ENCODE data around the gene MTHFD1L.

The MTHFD1L gene

DNA sequence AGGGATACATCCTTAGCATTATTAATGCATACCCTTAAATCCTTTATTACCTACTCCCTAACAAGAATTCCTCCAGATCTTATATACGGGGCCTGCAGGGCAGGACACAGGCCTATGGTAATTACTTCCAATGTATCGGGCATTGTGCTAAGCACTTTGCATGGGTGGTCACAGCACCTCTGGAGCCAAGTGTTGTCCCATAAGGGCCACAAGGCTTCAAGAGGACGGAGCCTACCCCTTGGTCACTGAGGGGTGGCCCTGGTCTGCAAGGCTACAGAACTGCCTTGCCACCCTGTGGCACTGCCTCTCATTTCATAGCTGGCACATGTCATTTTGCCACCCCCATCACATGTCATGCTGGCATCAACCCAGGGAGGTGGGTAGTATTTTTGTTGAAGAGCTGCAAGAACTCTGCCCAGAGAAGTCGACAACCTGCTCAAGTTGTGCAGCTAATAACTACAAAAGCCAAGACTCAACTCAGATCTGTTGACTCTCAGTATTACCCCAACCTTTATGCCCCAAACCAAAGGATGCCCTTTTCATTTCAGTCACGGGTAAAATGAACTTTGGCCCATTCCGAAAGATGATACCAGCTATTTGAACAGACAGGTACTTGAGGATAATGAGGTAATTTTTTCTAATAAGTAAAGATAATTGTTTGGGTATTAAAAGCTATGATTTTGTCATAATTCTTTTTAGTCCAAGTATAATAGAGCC, 230.2 kb downstream of the MTHFD1L start:
- TF ChIP-seq, protein P1, sequence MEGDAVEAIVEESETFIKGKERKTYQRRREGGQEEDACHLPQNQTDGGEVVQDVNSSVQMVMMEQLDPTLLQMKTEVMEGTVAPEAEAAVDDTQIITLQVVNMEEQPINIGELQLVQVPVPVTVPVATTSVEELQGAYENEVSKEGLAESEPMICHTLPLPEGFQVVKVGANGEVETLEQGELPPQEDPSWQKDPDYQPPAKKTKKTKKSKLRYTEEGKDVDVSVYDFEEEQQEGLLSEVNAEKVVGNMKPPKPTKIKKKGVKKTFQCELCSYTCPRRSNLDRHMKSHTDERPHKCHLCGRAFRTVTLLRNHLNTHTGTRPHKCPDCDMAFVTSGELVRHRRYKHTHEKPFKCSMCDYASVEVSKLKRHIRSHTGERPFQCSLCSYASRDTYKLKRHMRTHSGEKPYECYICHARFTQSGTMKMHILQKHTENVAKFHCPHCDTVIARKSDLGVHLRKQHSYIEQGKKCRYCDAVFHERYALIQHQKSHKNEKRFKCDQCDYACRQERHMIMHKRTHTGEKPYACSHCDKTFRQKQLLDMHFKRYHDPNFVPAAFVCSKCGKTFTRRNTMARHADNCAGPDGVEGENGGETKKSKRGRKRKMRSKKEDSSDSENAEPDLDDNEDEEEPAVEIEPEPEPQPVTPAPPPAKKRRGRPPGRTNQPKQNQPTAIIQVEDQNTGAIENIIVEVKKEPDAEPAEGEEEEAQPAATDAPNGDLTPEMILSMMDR (IDR thresholded peaks at IDR 0.05; ENCODE audit: low read depth, low read length): no peak
- no peaks in the 10 kb centered on the region for H3K4me1 ChIP-seq
- no peak for DNase-seq
- no peaks in the 10 kb centered on the region for H3K27me3 ChIP-seq
- peaks cover 3% of the 10 kb centered on the region; the same call in 1 of the 2 replicates for H3K36me3 ChIP-seq
- H3K9me3 ChIP-seq: no peaks in the 10 kb centered on the region
- no peak overlapping the region for H3K4me3 ChIP-seq (ENCODE audit: low read depth, low read length)

DNA sequence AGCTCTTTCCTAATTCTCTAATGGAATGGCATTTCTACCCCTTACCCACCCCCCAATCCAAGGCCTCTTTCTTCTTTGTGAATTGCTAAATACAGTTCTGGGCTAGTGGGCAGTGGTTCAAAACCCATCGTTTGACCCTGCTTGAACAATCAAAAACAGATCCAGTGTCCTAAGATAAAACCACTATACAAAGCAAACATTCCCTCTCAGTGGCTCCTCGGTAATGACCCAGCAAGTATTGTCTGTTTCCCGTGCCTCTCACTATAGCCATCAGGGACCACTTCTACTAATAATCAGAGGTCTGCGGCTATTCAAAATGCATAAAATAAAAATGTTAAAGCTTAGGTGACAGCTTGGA, 230.7 kb downstream of the MTHFD1L start:
- Histone ChIP-seq H3K36me3 (peaks cover 3% of the 10 kb centered on the region; the same call in 1 of the 2 replicates), H3K9me3 (no peaks in the 10 kb centered on the region), H3K27me3 (no peaks in the 10 kb centered on the region), H3K4me1 (no peaks in the 10 kb centered on the region), H3K4me3 (ENCODE audit: low read depth, low read length) (no peak overlapping the region)
- TF ChIP-seq, protein P1 (IDR thresholded peaks at IDR 0.05; ENCODE audit: low read depth, low read length): no peak
- DNase-seq: no peak

DNA sequence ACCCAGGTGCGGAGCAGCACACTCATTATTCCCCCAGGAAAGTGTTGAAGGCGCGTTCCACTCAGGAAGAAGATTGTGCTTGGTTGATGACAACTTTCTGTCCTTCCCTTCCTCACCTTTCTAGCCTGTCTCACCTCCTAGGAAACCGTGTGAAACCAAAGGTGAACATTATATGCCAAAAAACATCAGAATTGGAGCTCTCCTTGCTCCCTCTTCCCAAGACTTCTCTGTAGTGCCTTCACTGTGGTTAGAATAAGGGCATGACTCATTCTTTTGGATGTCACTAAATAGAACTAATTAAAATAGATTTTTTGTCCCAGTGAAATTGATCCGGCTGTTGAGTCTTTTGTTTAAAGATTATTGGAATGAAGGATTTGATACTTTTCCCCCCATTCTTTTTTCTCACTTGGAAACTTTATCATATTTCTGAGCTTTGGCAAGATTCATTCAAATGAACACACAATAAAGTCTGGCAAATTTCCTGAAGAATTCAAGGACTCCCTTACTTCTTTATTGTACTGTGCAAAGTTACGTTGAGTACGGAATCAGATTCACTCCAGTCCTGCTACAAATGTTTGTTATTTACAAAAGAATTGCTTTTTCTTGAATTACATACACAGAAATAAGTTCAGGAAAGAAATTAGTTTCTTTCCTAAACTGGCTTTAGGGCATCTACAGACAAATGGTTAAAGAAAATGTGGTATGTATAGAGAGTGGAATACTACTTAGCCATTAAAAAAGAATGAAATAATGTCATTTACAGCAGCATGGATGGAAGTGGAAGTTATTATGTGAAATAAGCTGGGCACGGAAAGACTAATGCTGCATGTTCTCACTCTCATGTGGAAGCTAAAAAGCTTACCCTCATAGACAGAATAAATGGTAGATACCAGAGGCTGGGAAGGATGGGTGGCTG, 231.4 kb downstream of the MTHFD1L start:
- no peak for DNase-seq
- TF ChIP-seq, protein P1 (IDR thresholded peaks at IDR 0.05; ENCODE audit: low read depth, low read length): no peak
- no peaks in the 10 kb centered on the region for H3K4me1 ChIP-seq
- no peaks in the 10 kb centered on the region for H3K9me3 ChIP-seq
- no peak overlapping the region for H3K4me3 ChIP-seq (ENCODE audit: low read depth, low read length)
- H3K36me3 ChIP-seq: peaks cover 3% of the 10 kb centered on the region; the same call in 1 of the 2 replicates
- H3K27me3 ChIP-seq: no peaks in the 10 kb centered on the region

DNA sequence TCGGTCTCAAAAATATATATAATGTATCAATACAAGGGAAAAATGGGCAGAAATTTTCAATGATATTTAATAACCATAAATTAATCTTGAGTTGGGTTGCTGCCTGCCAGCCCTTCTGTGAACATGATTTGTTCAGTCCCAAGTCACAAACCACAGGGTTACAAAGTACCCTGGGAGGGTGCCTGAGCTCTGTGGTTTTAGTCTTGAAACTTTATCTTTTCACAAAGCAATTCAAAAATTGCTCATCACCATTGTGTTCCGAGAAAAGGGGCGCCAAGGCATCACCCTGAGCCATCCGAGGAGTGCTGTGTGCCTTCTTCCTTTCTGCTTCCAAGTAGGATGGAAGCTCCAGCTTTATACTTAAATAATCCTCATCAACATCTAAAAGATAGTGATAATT, 232.7 kb downstream of the MTHFD1L start:
- no peaks in the 10 kb centered on the region for H3K4me1 ChIP-seq
- no peaks in the 10 kb centered on the region for H3K27me3 ChIP-seq
- TF ChIP-seq, protein P1 (IDR thresholded peaks at IDR 0.05; ENCODE audit: low read depth, low read length): no peak
- DNase-seq: no peak
- H3K4me3 ChIP-seq (ENCODE audit: low read depth, low read length): no peak overlapping the region
- no peaks in the 10 kb centered on the region for H3K9me3 ChIP-seq
- no peaks in the 10 kb centered on the region; the same call in 1 of the 2 replicates for H3K36me3 ChIP-seq

DNA sequence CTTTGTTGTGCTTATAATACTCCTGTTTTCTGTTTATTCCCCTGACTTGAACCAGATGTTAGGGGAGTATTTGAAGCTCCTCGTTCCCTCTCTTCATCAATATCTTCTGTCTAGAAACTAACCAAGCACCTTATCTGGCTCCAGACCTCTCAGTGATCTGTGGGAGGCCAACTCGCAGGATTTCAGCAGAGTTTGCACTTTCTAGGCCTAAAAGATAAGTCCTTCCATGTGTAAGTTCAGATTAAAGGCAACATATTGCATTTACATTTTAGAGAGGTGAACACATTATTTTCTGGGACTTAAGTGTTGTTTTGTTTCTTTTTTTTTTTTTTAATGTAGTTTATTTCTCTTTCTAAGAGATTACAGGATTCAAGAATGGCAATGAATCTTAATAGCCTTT, 234.8 kb downstream of the MTHFD1L start:
- DNase-seq: no peak
- Histone ChIP-seq H3K36me3 (no peaks in the 10 kb centered on the region; the same call in 1 of the 2 replicates), H3K27me3 (no peaks in the 10 kb centered on the region), H3K4me3 (ENCODE audit: low read depth, low read length) (no peak overlapping the region), H3K9me3 (no peaks in the 10 kb centered on the region), H3K4me1 (no peaks in the 10 kb centered on the region)
- TF ChIP-seq, protein P1 (IDR thresholded peaks at IDR 0.05; ENCODE audit: low read depth, low read length): no peak
